WTC11 (cell line): ENCODE data around the gene IFIT3. TPM values are rescaled to one million over a fixed set of nuclear protein-coding genes. Genes with fewer than 3 reads are reported as not detected.
"Not testable (repeated sequence)": the region's sequence is repeated elsewhere in the genome, so short reads cannot be mapped to it uniquely, and the experiment has no call there.

Experiments used
- ATAC-seq: fragments of 200-7000 bp; cut with Tn5 transposase; 2 replicates; pipeline ENCODE4 v1.10.0; 2021; ENCODE audit warnings: mild to moderate bottlenecking, moderate library complexity
- CTCF ChIA-PET: fragments of 300-600 bp; sonication (Branson Sonifier 250); formaldehyde crosslinking; loops from one replicate; lab custom pipeline; 2021; ENCODE audit warnings: antibody characterized with exemption; lab: Charles Lee
- POLR2A ChIA-PET: fragments of 350-600 bp; sonication (Branson Sonifier 250); formaldehyde crosslinking; loops from one replicate; lab custom pipeline; 2021; ENCODE audit warnings: antibody characterized with exemption; lab: Charles Lee
- DNase-seq: peaks from one replicate; pipeline ENCODE4 v3.0.0; 2021; ENCODE audit warnings: low spot score
- H3K27ac Mint-ChIP-seq: 2 replicates; pipeline ENCODE4 v1.8.0; 2021; ENCODE audit warnings: mixed read lengths
- H3K27me3 Mint-ChIP-seq: 2 replicates; pipeline ENCODE4 v1.8.0; 2021; ENCODE audit warnings: low read depth, mild to moderate bottlenecking, moderate library complexity, mixed read lengths
- H3K36me3 Mint-ChIP-seq: 2 replicates; pipeline ENCODE4 v1.8.0; 2021; ENCODE audit warnings: mixed read lengths
- H3K4me1 Mint-ChIP-seq: 2 replicates; pipeline ENCODE4 v1.8.0; 2022; ENCODE audit warnings: mixed read lengths
- H3K4me3 Mint-ChIP-seq: 2 replicates; pipeline ENCODE4 v1.8.0; 2021; ENCODE audit warnings: mild to moderate bottlenecking, moderate library complexity, mixed read lengths
- H3K9me3 Mint-ChIP-seq: 2 replicates; pipeline ENCODE4 v1.8.0; 2021; ENCODE audit warnings: mixed read lengths
- AR ChIP-seq: fragments of 250-450 bp; sonication (Bioruptor Pico); IDR thresholded peaks from 2 replicates; pipeline ENCODE4 v1.9.0; 2021; ENCODE audit warnings: mild to moderate bottlenecking
- KAT7 ChIP-seq: sonication (generic); formaldehyde crosslinking; IDR thresholded peaks from 2 replicates; pipeline ENCODE4 v1.8.1; 2023; ENCODE audit warnings: missing genetic modification reagents, mild to moderate bottlenecking, borderline replicate concordance
- ZNF121 ChIP-seq: sonication (generic); formaldehyde crosslinking; IDR thresholded peaks from 2 replicates; pipeline ENCODE4 v1.8.0; 2023; ENCODE audit warnings: missing genetic modification reagents
- ZNF532 ChIP-seq: fragments of 250-450 bp; sonication (Bioruptor Pico); IDR thresholded peaks from 2 replicates; pipeline ENCODE4 v1.9.0; 2021; ENCODE audit warnings: mild to moderate bottlenecking, borderline replicate concordance
- ZNF671 ChIP-seq: fragments of 250-450 bp; sonication (Bioruptor Pico); IDR thresholded peaks from 2 replicates; pipeline ENCODE4 v1.8.0; 2021; ENCODE audit warnings: mild to moderate bottlenecking
- total RNA-seq: library from RNA; stranded (reverse); gene quantifications from 3 replicates; pipeline ENCODE4 v1.2.3, GENCODE V29; 2021

IFIT3 gene
- total RNA-seq, 1 experiment from 2014 or later, result 0.42 TPM

GRCh38 chr10:89318047-89318446 lies 9.8 kb upstream of the IFIT3 start:
- H3K4me1 Mint-ChIP-seq, DNase-seq, ATAC-seq, H3K4me3 Mint-ChIP-seq, H3K27ac Mint-ChIP-seq, H3K27me3 Mint-ChIP-seq, CTCF ChIA-PET, POLR2A ChIA-PET, H3K36me3 Mint-ChIP-seq: not testable (repeated sequence)
- peaks cover 12% of the 10 kb centered on the region for H3K9me3 Mint-ChIP-seq

- H3K36me3 Mint-ChIP-seq, POLR2A ChIA-PET, H3K27ac Mint-ChIP-seq, CTCF ChIA-PET, H3K4me3 Mint-ChIP-seq, H3K27me3 Mint-ChIP-seq, DNase-seq, ATAC-seq: not testable (repeated sequence)
- H3K4me1 Mint-ChIP-seq, result peaks cover 33% of the 10 kb centered on the region
- H3K9me3 Mint-ChIP-seq, result peaks cover 11% of the 10 kb centered on the region
Measured at GRCh38 chr10:89325081-89325480, 2.7 kb upstream of the IFIT3 start.

GRCh38 chr10:89325856-89326255 lies 1.9 kb upstream of the IFIT3 start:
- ATAC-seq, H3K36me3 Mint-ChIP-seq, CTCF ChIA-PET, POLR2A ChIA-PET, H3K4me3 Mint-ChIP-seq, H3K27me3 Mint-ChIP-seq, DNase-seq: not testable (repeated sequence)
- Mint-ChIP-seq H3K4me1 (peaks cover 39% of the 10 kb centered on the region), H3K9me3 (peaks cover 11% of the 10 kb centered on the region), H3K27ac (peak overlapping the region; percentile 16; the same call in 1 of the 2 replicates)

- H3K27ac Mint-ChIP-seq, result no peak overlapping the region; the same call in 1 of the 2 replicates
- peaks cover 60% of the 10 kb centered on the region for H3K4me1 Mint-ChIP-seq
- no peak overlapping the region for H3K4me3 Mint-ChIP-seq
- ATAC-seq, result no peak
- DNase-seq, result no peak
- H3K9me3 Mint-ChIP-seq, result peaks cover 9% of the 10 kb centered on the region
- H3K36me3 Mint-ChIP-seq, result no peaks in the 10 kb centered on the region
- ChIA-PET CTCF (no interaction called here), POLR2A (no interaction called here)
- no peak for TF ChIP-seq ZNF121
- no peaks in the 10 kb centered on the region for H3K27me3 Mint-ChIP-seq
Measured at GRCh38 chr10:89329151-89329550, 1.4 kb downstream of the IFIT3 start.

- H3K9me3 Mint-ChIP-seq, H3K36me3 Mint-ChIP-seq, H3K27ac Mint-ChIP-seq, H3K4me3 Mint-ChIP-seq, DNase-seq, ATAC-seq, POLR2A ChIA-PET, H3K27me3 Mint-ChIP-seq: not testable (repeated sequence)
- peaks cover 61% of the 10 kb centered on the region for H3K4me1 Mint-ChIP-seq
- CTCF ChIA-PET, result interaction anchor here (1.2 kb wide), 1 partner anchor 17 kb away, joined by 3 read pairs; no protein-coding TSS in a partner anchor
Measured at GRCh38 chr10:89330014-89330413, 2.2 kb downstream of the IFIT3 start.

GRCh38 chr10:89330537-89331212 lies 2.9 kb downstream of the IFIT3 start:
- Mint-ChIP-seq H3K27ac (peak overlapping the region; percentile 48), H3K27me3 (no peaks in the 10 kb centered on the region), H3K4me3 (no peak overlapping the region), H3K9me3 (no peaks in the 10 kb centered on the region; the same call in 1 of the 2 replicates), H3K4me1 (peaks cover 61% of the 10 kb centered on the region), H3K36me3 (no peaks in the 10 kb centered on the region)
- DNase-seq (no peak), ATAC-seq (no peak)
- no peak for TF ChIP-seq AR
- no peak for TF ChIP-seq KAT7 (CRISPR knock-in tag)
- no peak for TF ChIP-seq ZNF532 (CRISPR knock-in tag)
- no peak for TF ChIP-seq ZNF671 (CRISPR knock-in tag)
- ChIA-PET POLR2A (no interaction called here), CTCF (interaction anchor here (1.2 kb wide), 1 partner anchor 16 kb away, joined by 3 read pairs; no protein-coding TSS in a partner anchor)
